NCI-H2196 treated with DMSO at 0.1 percent for 48 hours (cell line): Measurements from ENCODE around the gene PDHX.

Experiments
- DNase-seq: peaks from one replicate; lab custom pipeline; 2025; ENCODE audit not compliant: unreplicated experiment; lab: John Stamatoyannopoulos, UW

PDHX gene

GRCh38 chr11:35043936-35044335 is 127.5 kb downstream of the PDHX start:
- no peak for DNase-seq

GRCh38 chr11:35045236-35045820 is 128.9 kb downstream of the PDHX start:
- no peak for DNase-seq
